Chondrocyte (in vitro differentiated cells): ENCODE measurements around the gene KLF15. TPM values are rescaled to one million over a fixed set of nuclear protein-coding genes. Genes with fewer than 3 reads are reported as not detected.

Source experiments
- DNase-seq: peaks from one replicate; pipeline ENCODE4 v3.0.0; 2021; ENCODE audit warnings: mixed read lengths, low spot score
- H3K27ac Mint-ChIP-seq: one replicate; pipeline ENCODE4 v1.8.0; 2021; ENCODE audit warnings: mild to moderate bottlenecking, moderate library complexity, mixed read lengths; ENCODE audit not compliant: unreplicated experiment
- H3K27me3 Mint-ChIP-seq: 2 replicates; pipeline ENCODE4 v1.8.0; 2021; ENCODE audit warnings: low read depth, mixed read lengths
- H3K36me3 Mint-ChIP-seq: 2 replicates; pipeline ENCODE4 v1.8.0; 2021; ENCODE audit warnings: low read depth, mixed read lengths
- H3K4me1 Mint-ChIP-seq: 2 replicates; pipeline ENCODE4 v1.8.0; 2021; ENCODE audit warnings: low read depth, mild to moderate bottlenecking, mixed read lengths
- H3K4me3 Mint-ChIP-seq: one replicate; pipeline ENCODE4 v1.8.0; 2021; ENCODE audit warnings: mild to moderate bottlenecking, moderate library complexity, mixed read lengths; ENCODE audit not compliant: unreplicated experiment
- H3K9me3 Mint-ChIP-seq: 2 replicates; pipeline ENCODE4 v1.8.0; 2021; ENCODE audit warnings: low read depth, mixed read lengths
- CTCF ChIP-seq: fragments of 200-600 bp; sonication (generic); IDR thresholded peaks from 2 replicates; pipeline ENCODE4 v1.5.0; 2021; ENCODE audit warnings: antibody characterized with exemption, mild to moderate bottlenecking, moderate library complexity
- total RNA-seq: library from RNA; stranded (reverse); gene quantifications from 3 replicates; pipeline ENCODE4 v1.2.1, GENCODE V29; 2021

The KLF15 gene
- total RNA-seq, 1 donor from 2014 or later: 1.3 TPM

- no peak overlapping the region for H3K27ac Mint-ChIP-seq
- no peaks in the 10 kb centered on the region for H3K9me3 Mint-ChIP-seq
- DNase-seq: peak; percentile 75
- H3K4me3 Mint-ChIP-seq: no peak overlapping the region
- no peaks in the 10 kb centered on the region for H3K4me1 Mint-ChIP-seq
- peaks cover 6% of the 10 kb centered on the region for H3K27me3 Mint-ChIP-seq
- no peaks in the 10 kb centered on the region for H3K36me3 Mint-ChIP-seq
- no peak for TF ChIP-seq CTCF
Measured at GRCh38 chr3:126344380-126345041, 12.7 kb downstream of the KLF15 start.

- no peak for TF ChIP-seq CTCF
- Mint-ChIP-seq H3K9me3 (no peaks in the 10 kb centered on the region), H3K27me3 (peaks cover 13% of the 10 kb centered on the region), H3K4me1 (no peaks in the 10 kb centered on the region), H3K4me3 (no peak overlapping the region), H3K36me3 (no peaks in the 10 kb centered on the region), H3K27ac (no peak overlapping the region)
- DNase-seq: peak; percentile 84
Measured at GRCh38 chr3:126343649-126344035, 13.6 kb downstream of the KLF15 start.

- Mint-ChIP-seq H3K27me3 (peaks cover 15% of the 10 kb centered on the region), H3K4me1 (no peaks in the 10 kb centered on the region), H3K4me3 (no peak overlapping the region), H3K27ac (no peak overlapping the region), H3K9me3 (no peaks in the 10 kb centered on the region), H3K36me3 (no peaks in the 10 kb centered on the region)
- DNase-seq: peak; percentile 75
- peak; percentile 18 for TF ChIP-seq CTCF
Measured at GRCh38 chr3:126342991-126343648, 14.1 kb downstream of the KLF15 start.

- peaks cover 15% of the 10 kb centered on the region for H3K27me3 Mint-ChIP-seq
- no peak overlapping the region for H3K4me3 Mint-ChIP-seq
- H3K4me1 Mint-ChIP-seq: no peaks in the 10 kb centered on the region
- H3K9me3 Mint-ChIP-seq: no peaks in the 10 kb centered on the region
- TF ChIP-seq CTCF: no peak
- no peaks in the 10 kb centered on the region for H3K36me3 Mint-ChIP-seq
- peak; percentile 56 for DNase-seq
- H3K27ac Mint-ChIP-seq: no peak overlapping the region
Measured at GRCh38 chr3:126342211-126342610, 15.0 kb downstream of the KLF15 start.

- TF ChIP-seq CTCF: no peak
- DNase-seq: peak; percentile 46
- no peaks in the 10 kb centered on the region for H3K36me3 Mint-ChIP-seq
- peaks cover 15% of the 10 kb centered on the region for H3K27me3 Mint-ChIP-seq
- no peaks in the 10 kb centered on the region for H3K9me3 Mint-ChIP-seq
- H3K4me3 Mint-ChIP-seq: no peak overlapping the region
- H3K27ac Mint-ChIP-seq: no peak overlapping the region
- H3K4me1 Mint-ChIP-seq: no peaks in the 10 kb centered on the region
Measured at GRCh38 chr3:126341755-126342150, 15.5 kb downstream of the KLF15 start.
